SW480 (cell line): ENCODE measurements around the gene TCOF1.
"Not testable (repeated sequence)": the region's sequence is repeated elsewhere in the genome, so short reads cannot be mapped to it uniquely, and the experiment has no call there.

Source experiments
- DNase-seq: peaks from one replicate; pipeline ENCODE4 v3.0.0-alpha.2; 2016; ENCODE audit warnings: low spot score

The TCOF1 gene

GRCh38 chr5:150406103-150406722 is 48.7 kb downstream of the TCOF1 start:
- DNase-seq = no peak

- DNase-seq = no peak
Observed at GRCh38 chr5:150406723-150407095, 49.2 kb downstream of the TCOF1 start.

- no peak for DNase-seq
Observed at GRCh38 chr5:150407096-150407720, 49.7 kb downstream of the TCOF1 start.

GRCh38 chr5:150408231-150408943 is 50.9 kb downstream of the TCOF1 start:
- DNase-seq = no peak

GRCh38 chr5:150409638-150410523 is 52.4 kb downstream of the TCOF1 start:
- DNase-seq = peak; percentile 91

GRCh38 chr5:150410524-150411244 is 53.2 kb downstream of the TCOF1 start:
- DNase-seq = peak; percentile 78

- no peak for DNase-seq
Observed at GRCh38 chr5:150411245-150411979, 53.9 kb downstream of the TCOF1 start.

GRCh38 chr5:150412319-150413175 is 55.0 kb downstream of the TCOF1 start, which contains the start of gene CD74:
TSS of gene CD74 (minus strand) at chr5:150412910. CDS start at chr5:150412749, 161 bp downstream.
- DNase-seq = peak; percentile 44

- no peak for DNase-seq
Observed at GRCh38 chr5:150413176-150413901, 55.8 kb downstream of the TCOF1 start.

- DNase-seq = not testable (repeated sequence)
Observed at GRCh38 chr5:150413902-150414790, 56.6 kb downstream of the TCOF1 start.

GRCh38 chr5:150419630-150420270 is 62.3 kb downstream of the TCOF1 start:
- no peak for DNase-seq

GRCh38 chr5:150422075-150422474 is 64.6 kb downstream of the TCOF1 start:
- DNase-seq = no peak

- DNase-seq = no peak
Observed at GRCh38 chr5:150422758-150423157, 65.3 kb downstream of the TCOF1 start.

GRCh38 chr5:150426165-150426564 is 68.7 kb downstream of the TCOF1 start:
- not testable (repeated sequence) for DNase-seq

GRCh38 chr5:150428106-150428876 is 70.8 kb downstream of the TCOF1 start:
- peak; percentile 48 for DNase-seq

- no peak for DNase-seq
Observed at GRCh38 chr5:150428978-150429377, 71.5 kb downstream of the TCOF1 start.

GRCh38 chr5:150429410-150429873 is 71.9 kb downstream of the TCOF1 start:
- DNase-seq = no peak
